Heart left ventricle (tissue), 13 donors: Measurements from ENCODE around the gene GTF2H2C.

ENCODE experiments used
- CTCF ChIP-seq, 12 donors: fragments of 200-600 bp; sonication (generic) in 4 of 12; IDR thresholded peaks; one replicate each; pipeline versions ENCODE4 v1.5.0 to v1.8.0; 2018 to 2022; ENCODE audit warnings: antibody characterized with exemption in 12 of 12, mild to moderate bottlenecking in 5 of 12
- POLR2A ChIP-seq, 2 donors: fragments of 450-650 bp; IDR thresholded peaks; one replicate each; pipeline ENCODE4 v1.6.1; 2017; ENCODE audit warnings: antibody characterized with exemption in 2 of 2, mild to moderate bottlenecking in 2 of 2, moderate library complexity in 2 of 2
- donor health status: ischemic (EF 13 %, LVEDD 7.1; RV severe dilation, severe dysfunction).
- donor health status: DM: no; HTN: yes; CAD: no.
- donor health status: DM: no; HTN: no; CAD: no.
- donor health status: ischemic (EF 25% LVEDD 6.9; RV normal size, moderate dysfunction).
- donor health status: ischemic (EF 25% LVEDD 5.7; RV mildly dilated, moderate dysfunction).
- donor health status: ischemic (EF 35%, LVEDD 5.7; RV mildly dilated, moderate dysfunction).
- donor health status: nonischemic (EF 11% LVEDD 7.7; RV severe dilation, severe dysfunction).
- donor health status: DM: yes; HTN: yes; CAD: no.
- donor health status: PGD.
- donor health status: ischemic (EF 29% LVEDD 5.4; RV normal size, mild dysfunction).
- donor health status: nonischemic (EF 23%, LVEDD 6.1; RV moderate dilation, normal function).

DNA sequence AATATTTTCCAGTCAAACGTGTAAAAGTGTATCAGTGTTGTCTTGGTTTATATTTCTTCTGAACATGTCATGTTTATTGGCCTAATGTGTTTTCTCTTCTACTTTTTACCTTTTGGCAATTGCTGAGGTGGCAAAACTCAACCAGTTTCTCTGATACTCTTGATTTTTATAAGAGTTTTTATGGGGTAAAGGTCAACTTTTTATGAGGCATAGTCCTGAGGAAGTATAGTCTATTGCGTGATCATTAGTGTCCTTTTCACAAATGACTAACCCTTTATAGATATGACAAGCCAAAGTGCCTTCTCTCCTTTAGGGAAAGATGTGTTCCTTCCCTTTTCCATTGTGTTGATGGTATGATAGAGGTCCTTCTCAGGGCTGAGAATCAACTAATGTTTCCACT lies 34.5 kb upstream of the GTF2H2C start:
- TF ChIP-seq CTCF (IDR thresholded peaks at IDR 0.05): no peak
- TF ChIP-seq POLR2A (IDR thresholded peaks at IDR 0.05): no peak
